Stromal cell of bone marrow (primary cell): ENCODE data around the gene B3GALNT1.
"Not testable (repeated sequence)": the region's sequence is repeated elsewhere in the genome, so short reads cannot be mapped to it uniquely, and the experiment has no call there.

Experiments used
- DNase-seq: peaks from one replicate; pipeline ENCODE4 v3.0.0-alpha.2; 2012; ENCODE audit warnings: low read depth

Gene B3GALNT1

DNA sequence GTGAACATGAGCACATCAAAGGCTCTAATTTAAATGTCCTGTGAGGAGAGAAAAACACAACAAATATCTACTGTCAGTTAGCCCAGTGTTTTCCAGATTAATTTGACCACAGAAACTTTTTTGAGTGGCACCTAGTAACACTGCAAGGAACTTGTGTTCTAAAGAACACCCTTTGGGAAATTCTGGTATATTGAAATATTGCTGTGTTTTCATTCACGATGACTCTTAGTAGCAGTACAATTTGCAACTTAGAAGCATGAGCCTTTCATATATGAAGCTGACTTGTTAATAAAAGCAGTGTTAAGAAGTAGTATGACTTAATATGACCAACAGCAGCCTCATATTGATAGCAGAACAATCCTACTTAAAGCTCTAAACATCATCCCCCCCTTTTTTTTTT, 32.0 kb downstream of the B3GALNT1 start:
- no peak for DNase-seq

DNA sequence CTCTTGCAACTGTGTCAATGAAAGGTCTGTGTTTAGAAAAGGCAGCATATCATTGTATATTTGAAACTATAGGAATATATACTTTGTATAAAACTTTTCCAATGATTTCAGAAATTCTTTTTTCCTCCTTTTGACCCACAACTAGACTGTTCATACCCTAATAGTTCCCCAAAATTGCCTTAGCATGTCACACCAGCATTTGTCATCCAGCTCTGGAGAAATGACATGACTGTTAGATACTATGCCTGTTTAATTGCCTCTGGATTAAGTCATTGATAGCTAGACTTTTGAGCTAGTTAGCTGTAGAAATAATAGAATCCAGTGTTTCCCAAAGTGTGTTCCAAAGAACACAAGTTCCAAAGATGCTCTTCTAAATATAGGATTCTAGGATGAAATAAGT, 32.4 kb downstream of the B3GALNT1 start:
- DNase-seq: no peak

DNA sequence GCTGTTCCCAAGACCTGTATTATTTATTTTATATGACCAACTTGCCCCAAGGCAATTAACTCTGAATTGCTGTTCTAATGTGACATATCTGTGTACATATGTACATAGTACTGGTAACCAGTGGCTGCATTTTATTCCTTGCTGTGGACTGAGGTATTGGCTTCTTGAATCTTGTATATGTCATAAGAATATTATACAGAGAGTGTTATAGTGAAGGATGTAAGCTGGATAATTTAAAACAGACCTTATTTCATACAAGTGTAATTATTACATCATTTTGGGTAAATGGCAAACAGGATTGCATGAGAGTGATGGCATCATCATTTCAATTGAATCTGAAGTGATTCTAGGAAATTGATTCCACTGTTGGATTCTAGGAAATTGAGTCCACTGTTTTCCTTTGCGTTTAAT, 32.9 kb downstream of the B3GALNT1 start:
- DNase-seq: no peak

DNA sequence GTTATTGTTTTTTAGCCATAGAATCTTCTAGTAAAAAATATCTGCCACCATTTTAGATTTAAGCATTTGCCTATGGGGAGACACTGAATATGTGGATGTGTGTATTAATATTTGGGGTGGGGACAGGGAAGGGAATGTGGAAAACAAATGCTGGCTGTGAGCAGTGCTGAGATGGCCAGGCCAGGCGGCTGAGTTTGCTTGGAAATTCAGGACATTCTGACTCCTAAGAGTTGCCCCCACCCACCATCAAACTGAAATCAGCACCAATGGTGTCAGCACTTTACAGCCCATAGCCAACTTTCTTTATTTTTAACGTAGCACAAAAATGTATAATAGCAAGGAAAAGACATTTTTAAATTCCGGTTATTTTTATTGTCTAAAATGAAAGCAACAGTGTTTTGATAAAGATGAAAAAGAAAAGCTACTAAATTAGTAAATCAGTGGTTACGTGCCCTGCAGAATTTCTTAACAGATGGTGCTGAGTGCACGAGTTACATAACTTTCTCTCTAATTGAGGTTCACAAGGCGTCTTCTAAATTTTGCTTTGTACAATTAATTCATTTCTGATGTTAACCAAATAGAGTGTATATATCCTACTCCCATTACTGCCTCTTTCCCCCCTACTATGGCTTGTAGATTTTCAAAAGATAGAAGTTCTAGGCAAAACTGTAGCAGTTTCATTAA, 34.0 kb downstream of the B3GALNT1 start:
- no peak for DNase-seq

DNA sequence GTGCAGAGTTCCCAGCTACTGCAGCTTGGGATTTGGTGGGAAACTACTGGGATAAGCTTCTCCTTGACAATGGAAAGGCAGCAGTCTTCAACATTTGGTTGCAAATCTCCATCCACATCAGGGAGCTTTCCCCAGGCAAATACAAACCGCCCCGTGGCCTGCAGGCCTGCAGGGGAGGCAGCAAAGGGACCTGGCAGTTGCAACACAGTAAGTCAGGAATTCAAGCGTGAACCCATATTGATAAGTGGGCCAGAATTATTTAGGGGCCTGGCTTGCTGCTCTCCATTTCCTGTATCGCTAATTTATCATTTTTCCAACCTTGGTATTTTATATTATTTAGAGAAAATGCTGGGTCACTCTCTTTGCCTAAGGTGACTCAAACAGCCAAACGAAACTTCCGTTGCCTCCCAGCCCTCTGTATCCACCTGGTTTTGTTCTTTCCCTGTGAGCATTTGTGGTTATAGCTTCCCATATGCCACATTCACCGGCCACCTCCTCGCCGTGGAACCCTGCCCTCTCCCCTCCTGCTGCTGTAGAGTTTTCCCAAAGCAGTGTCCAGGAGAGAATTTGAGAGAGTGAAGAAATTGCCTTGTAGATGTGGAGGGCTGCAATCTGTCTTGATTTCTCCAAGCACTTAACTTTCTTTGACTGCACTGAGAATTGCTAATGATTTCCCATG, 34.8 kb downstream of the B3GALNT1 start:
- no peak for DNase-seq

DNA sequence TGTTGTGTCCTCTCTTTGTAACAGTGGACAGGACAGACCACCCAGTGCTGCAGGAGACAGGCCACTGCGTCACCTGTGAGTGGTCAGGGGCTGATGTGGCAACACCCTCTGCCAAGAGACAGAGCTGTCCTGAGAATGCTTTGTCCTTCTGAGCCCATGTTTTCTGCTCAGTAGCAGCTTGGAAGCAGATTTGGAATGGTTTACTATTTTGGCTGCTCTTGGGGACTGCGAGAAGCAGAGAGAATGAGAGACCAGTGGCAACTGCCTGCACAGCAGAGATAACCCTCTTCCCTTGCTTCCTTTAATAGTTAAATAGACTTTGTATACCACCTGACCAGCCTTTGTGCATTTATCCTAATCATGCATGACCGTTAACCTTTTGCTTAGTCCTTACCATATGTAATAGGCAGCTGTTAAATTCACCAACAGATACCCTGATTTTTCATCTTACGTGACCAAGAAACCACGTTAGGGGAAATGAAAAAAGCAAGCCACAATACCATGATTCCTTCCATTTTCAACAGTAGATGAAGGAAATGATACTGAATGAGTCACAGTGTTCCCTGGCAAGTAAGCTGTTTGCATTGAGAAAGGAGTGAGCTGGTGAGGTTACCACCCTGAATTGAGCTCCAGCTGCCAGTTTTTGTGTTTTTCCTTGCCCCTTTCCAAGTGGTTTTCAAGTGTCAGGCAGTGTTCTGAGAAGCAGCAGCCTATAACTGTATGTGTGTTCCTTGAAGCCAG, 35.5 kb downstream of the B3GALNT1 start:
- DNase-seq: peak; percentile 91

DNA sequence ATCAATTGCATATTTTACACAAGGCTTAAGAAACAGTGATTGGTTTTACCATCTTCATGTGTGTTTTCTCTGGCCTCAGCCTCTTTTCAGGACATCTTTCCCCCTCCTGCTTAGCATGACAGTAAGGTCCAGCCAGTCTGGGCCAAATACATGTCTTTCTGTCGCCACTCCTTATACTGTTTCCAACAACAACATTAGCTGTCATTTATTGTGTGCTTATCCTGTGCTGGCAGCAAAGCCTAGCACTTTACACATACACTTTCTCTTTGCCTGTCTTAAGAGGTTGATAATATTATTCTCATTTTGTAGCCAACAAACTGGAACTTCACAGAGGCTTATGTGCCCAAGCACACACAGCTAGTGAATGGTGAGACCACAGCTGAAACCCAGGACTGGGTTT, 37.8 kb downstream of the B3GALNT1 start:
- DNase-seq: no peak

DNA sequence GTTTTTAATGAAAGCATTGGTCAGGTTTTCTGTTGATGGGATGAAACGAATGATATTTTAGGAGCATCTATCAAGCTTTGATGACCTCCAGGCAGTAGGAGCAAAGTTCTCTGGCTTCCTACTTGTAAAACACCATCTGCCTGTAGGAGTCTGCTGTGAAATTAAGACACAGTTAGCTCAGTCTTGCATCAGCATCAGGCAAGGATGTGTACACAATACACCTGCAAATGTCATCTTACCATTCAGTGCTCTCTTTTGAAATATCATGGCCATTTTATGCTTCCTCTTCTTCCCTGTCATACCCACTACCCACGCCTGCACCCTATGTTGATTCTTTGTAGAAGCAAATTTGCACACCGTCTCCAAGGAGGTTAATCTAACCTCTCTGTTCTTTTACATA, 38.2 kb downstream of the B3GALNT1 start:
- no peak for DNase-seq

DNA sequence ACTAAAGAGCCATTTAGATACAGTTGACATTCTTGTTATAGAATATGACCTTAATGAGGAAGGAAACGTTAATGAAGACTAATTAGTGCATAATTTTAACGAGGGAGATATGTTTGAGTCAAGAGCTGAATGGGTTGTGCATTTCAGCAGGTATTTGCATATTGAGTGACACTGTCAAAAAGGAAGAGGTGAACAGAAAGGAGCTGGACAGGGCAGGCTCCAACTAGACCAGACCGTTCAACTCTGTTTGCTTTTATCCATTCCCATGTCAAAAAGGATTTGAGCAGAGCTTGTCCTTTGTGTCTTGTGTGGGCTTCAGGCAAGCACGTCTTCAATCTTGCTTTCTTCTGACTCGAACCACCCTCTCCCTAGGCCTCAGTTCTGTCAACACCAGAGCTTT, 40.7 kb downstream of the B3GALNT1 start:
- DNase-seq: no peak

DNA sequence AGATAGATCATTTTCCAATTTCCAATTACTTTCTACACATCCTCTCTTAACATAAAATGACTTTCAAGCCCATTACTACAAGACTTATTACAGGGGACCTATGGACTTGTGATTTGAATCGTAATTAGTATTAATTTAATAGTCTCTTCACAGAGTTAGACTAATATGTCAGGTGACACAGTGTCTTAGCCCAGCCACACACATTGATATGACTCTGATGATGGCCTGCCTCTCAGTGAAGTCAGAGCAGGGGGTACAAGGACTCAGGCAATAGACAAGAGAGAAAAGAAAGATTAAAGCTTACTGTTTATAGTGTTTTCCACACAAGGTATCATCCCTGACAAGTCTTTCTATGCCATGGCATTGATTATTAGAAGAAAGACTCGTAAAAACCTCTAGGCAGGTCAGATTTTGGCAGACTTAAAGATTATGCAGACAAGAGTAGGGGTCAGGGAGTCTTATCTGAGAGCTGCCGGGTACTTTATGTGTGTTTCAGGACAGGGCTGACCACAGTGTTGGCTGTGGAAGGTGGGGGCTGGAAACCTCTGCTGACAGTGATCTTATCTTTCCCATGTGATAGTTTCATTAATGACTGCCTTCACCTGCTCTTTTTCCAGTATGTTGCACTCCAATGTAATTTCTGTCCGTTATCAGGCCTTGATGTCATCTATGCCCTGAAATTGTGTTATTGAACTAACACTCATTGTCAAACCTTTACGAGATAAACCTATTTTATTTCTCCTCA, 50.1 kb downstream of the B3GALNT1 start:
- DNase-seq: no peak

DNA sequence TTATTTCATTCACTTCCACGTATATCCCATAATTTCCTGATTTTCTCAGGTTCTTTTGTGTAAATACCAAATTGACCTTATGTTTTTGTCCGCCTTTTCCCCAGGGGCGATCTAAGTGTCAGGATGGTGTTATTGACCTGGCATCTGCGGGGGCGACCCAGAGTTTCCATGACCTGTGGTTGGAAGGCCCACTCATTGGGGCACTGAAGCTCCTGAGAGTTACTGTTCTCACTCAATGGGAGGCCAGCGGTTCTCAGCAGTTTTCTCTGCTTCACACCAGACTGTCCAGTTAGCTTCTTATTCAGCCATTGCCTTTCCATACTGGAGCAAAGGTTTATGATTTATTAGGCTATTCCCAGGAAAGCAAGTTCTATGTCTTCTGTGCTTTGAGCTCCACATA, 53.3 kb downstream of the B3GALNT1 start:
- DNase-seq: no peak

DNA sequence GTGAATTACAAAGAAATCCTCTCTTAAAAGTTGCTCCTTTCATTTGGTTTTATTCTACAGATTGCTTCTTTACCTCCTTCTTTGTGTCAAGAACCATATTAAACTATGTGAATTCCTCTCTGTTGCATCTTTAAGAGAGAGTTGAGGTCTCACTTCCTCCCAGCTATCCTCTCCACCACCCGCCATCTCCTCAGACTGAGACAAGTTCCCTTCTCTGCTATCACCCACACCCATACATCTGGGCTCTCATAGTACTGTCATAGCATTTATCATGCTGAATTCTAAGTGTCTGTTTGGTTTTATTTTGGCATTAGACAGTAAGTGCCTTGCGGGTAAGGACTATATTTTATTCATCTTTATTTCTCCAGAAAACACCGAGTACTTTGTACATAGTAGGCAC, 54.2 kb downstream of the B3GALNT1 start:
- no peak for DNase-seq

DNA sequence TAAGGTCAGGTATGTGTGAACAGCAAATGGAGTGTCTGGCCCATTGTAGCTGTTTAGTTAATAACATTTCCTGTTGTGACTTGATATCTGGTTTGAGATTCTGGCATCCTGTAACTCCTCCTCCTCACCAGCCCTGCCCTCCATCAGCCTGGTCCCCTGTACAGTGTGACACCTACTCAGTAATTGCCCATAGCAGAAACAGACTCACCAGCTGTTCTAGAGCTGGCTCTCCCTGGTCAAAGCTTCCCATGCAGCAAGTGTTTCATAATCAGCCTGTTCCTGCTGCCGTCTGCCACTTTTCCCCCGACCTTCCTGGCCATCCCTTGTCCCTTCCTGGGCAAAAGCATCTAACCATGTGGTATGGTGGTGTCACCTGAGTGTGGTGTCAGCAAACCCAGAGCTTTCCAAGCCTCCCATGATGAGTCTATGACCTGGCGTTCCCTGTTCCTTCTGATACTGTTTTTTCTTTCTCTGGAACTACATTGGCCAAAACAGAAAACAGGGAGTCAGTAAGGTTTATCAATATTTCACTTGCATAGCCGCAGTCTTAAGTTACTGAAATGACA, 55.4 kb downstream of the B3GALNT1 start:
- no peak for DNase-seq

DNA sequence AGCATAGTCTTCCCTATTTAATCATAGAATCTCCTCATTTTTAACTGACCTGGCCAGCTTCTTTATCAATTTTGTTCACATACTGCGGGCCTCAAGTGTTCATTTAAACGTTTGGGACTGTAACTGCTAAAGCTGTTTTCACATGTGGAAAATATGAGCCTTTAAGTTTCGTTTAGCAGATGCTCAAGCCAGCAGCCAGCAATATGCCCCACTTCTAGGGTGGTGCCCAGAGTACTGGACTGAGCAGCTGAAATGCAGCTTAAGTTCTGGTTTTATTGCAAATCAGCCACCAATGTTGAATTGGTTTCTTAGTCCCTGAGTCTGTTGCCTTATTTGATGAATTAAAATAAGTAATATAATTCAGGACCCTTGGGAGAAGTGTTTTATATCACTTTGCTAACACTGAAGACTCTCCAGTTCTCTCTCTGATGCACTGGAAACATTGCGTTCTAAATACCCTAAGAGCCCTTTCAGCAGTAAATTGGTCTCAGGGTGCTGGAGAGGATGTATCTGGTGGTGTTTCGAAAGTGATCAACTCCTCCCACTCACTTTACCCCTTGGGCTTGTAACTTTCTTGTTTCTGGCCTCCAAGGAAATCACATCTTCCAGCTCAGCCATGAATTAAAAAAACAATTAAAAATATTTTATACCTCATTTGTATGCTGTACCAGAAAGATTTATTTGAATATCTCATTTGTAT, 61.7 kb downstream of the B3GALNT1 start:
- no peak for DNase-seq

DNA sequence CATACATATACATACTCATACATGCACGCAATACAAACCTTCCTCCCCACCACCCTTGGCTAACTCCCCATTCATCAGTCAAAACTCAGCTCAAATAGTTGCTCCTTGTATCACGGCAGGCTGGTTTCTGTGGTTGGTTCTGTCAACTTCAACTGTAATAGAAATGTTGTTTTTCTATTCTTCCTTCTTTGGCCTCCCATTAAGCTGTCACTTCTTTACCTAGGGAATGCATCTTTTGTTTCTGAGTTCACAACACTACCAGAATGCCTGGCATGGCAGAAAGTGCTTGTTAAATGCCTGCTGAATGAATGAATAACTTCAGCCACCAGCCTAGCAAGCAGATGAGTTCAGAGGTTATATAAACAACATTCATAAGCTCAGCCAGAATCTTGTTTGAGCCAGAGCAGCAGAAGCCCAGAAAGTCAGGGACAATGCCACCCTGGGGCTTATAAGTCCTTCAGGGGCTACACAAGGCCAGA, 63.1 kb downstream of the B3GALNT1 start:
- DNase-seq: no peak

DNA sequence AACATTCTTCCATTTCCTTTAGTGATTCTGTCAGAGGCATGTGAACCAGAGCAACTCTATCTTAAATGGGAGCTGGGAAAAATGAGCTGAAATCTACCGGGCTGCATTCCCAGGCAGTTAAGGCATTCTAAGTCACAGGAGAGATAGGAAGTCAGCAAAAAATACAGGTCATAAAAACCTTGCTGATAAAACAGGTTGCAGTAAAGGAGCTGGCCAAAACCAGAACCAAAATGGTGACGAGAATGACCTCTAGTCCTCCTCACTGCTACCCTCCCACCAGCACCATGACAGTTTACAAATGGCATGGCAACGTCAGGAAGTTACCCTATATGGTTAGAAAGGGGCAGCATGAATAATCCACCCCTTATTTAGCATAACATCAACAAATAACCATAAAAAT, 66.4 kb downstream of the B3GALNT1 start:
- DNase-seq: peak; percentile 9

DNA sequence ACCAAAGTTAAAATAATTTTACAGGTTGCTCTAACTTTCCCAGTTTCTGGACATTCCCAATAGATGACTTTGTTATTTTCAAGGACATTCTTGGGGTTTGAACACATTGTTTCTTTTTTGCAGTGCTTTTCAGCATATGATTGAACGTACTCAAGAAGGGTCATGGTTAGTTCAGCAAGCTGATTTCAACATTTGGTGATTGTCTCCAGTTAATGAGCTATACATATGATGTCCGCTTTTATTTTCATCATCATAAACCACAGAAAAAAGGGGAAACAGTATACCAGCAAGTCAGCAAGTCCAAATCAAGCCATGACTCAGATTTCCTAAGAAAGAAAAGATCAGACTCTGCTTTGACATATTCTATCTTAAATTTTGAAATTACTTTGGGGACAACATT, 69.4 kb downstream of the B3GALNT1 start:
- DNase-seq: peak; percentile 77

DNA sequence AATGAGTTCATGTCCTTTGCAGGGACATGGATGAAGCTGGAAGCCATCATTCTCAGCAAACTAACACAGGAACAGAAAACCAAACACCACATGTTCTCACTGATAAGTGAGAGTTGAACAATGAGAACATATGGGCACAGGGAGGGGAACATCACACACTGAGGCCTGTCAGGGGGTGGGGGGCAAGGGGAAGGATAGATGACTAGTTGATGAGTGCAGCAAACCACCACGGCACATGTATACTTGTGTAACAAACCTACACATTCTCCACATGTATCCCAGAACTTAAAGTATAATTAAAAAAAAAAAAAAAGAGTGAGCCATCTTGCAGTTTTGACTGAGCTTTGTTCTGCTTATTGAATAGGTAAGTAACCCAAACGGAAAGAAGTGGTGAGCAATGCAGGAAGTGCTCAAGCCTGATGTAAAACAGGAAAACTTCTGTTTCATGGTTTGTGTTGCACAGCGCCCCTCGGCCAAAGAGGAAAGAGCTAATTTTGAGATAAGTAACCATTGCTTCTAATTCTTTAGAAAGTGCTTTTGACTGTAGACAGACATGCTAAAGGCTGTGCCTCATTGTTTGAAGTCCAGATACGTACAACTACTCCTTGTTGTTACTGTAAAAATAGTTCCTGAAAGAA, 70.1 kb downstream of the B3GALNT1 start:
- DNase-seq: not testable (repeated sequence)
